Stimulated activated CD8-positive, alpha-beta memory T cell treated with anti-CD3 and anti-CD28 coated beads, Interleukin-7, amount 100 ng/mL, for 1 hour (primary cell): Measurements from ENCODE around the gene CACNA1C.

ENCODE experiments used
- DNase-seq, 2 donors: peaks; one replicate each; pipeline ENCODE4 v3.0.0-alpha.2; 2020; ENCODE audit warnings: low read depth in 2 of 2

CACNA1C gene

DNA sequence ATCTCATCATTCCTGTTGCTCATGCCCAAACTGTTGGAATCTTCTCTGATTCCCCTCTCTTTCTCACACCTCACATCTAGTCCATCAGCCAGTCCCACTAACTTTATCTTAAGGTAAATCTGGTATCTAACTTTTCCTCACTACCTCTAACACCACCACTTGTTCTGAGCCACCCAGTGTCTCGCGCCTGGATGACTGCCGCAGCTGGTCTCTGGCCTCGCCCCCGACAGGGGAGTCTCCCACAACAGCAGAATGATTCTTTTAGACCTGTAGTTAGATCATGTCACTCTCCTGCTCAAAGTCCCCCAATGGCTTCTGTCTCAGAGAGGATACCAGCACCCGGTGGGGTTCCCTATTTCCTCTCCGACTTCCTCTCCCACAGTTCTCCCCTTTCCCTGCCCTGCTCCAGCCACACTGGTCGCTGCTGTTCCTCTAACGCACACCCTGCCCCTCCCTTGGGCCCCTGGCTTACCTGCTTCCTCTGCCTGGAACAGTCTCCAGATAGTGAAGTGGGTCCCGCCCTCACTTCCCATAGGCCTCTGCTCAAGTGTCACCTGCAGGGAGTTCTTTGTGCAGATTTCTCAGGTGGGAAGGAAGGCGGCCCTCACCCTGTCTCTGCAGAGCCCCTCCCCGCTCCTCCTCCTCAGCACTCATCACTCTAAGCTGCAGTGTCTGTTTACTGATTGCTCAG lies 403.5 kb downstream of the CACNA1C start:
- DNase-seq: no peak

DNA sequence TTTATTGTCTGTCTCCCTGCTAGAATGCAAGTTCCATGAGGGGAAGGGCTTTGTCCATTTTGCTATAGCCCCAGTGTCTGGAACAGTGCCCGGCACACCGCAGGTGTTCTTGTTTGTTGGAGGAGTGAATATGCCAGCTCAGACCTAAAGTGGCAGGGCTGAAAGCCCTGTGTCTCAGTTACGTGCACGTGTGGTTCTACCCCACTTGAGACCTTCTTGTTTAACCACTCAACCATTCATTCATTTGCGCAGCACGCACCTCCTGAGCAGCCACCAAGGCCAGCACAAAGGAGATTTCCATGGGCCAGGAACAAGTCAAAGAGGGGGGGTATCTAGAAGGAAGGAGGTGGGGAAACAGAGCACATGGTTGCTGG lies 404.0 kb downstream of the CACNA1C start:
- DNase-seq: no peak

DNA sequence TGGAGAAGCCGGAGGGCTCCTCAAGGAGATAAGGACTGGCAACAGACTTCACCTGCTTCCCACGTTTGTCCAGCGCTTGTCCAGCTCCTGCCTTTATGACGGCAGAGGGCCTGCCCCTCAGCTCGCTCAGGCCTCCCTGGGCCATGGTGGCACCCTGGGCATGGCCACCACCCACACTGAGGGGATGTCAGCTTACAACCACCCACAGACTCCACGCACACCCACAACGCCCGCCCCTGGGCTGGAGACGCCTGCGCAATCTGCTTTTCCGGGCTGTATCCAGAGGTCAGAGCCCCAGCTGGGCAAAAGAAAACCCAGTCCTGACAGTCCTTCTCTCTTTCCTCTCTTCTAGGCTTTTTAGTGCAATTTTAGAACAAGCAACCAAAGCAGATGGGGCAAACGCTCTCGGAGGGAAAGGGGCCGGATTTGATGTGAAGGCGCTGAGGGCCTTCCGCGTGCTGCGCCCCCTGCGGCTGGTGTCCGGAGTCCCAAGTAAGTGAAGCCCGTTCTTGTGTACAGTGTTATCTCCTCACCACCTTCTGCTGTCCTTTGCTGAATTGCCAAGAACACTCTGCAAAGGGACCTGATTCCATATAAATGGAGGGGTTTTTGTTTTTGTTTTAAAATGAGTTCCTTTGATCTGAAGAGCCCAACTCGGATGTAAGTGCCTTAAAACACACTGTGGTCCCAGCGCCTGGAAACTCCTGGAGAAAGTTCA lies 404.6 kb downstream of the CACNA1C start:
- no peak for DNase-seq

DNA sequence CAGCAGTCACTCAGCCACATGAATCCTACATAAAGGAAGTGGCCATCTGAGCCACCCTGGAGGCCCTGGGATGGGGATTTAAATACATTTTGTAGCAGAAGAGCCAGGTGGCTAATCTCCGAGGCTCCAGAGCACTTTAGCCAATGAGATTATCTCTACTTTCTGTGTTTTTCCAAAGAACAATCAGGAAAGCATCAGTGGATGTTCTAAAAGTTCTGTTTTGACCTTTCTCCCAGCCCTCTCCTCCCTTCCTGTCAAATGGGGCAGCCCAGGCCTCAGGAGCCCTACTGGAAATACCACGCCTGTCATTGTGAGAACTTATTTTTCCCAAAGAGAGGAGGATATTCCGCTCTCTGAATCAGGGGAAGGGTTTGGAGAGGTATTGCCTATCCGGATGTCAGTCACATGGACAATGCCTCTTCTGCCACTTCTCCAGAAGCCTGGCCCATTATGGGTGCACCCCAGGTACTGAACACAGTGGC lies 405.2 kb downstream of the CACNA1C start:
- DNase-seq: no peak

- no peak for DNase-seq
These were observed 407.4 kb downstream of the CACNA1C start for GRCh38 chr12:2460051-2460670.

DNA sequence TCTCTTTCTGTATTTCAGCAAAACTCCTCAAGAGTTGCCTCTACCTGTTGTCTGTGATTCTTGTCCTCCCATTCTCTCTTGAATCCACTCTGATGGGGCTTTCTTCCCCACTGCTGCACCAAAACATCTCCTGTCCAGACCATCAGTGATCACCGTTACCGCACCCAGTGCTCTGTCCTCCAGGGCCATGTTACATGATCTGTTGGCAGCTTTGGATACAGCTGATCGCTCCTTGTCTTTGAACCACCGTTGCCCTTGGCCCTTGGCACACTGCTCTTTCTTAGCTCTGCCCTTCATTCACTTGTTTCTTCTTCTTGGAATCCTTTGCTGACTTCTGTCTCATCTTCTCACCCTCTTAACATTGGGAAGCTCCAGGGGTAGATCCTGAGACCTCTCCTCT lies 408.3 kb downstream of the CACNA1C start:
- DNase-seq: no peak

DNA sequence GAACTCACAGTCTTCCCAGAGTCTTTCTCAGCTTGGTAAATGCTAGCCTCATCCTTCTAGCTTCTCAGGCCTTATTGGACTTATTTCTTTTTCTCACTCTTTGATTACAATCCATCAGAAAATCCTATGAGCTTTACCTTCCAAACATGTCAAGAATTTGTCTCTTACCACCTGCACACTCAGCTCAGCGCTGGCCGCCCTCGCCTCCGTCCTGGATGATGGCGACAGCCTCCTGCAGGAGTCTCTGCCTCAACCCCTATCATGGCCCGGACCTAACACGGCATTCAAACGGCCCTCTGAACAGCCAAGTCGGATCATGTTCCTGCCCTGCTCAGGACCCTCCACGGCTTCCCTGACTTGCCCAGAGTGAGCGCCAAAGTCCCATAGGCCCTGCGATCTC lies 408.9 kb downstream of the CACNA1C start:
- no peak for DNase-seq

- DNase-seq: no peak
These were observed 409.3 kb downstream of the CACNA1C start for GRCh38 chr12:2462087-2462486.

GRCh38 chr12:2463719-2464118 lies 410.9 kb downstream of the CACNA1C start:
- DNase-seq: no peak

DNA sequence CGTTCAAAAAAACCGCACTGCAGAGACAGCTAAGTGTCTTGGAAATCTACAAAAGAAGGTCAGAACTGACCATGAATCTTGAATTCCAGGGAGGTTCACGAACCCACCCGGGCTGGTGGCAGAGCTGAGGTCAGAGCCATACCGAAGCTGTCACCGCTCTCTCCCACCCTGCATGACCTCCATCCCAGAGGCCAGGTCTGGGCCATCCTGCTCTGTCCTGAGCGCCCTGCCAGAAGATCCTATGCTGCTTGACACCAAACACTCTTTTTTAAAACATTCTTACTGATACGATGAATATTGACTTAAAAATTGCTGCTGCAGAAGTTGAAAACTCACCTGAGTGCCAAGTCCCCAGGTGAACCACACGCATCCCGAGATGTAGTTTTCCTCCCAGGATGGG lies 412.9 kb downstream of the CACNA1C start:
- no peak for DNase-seq

DNA sequence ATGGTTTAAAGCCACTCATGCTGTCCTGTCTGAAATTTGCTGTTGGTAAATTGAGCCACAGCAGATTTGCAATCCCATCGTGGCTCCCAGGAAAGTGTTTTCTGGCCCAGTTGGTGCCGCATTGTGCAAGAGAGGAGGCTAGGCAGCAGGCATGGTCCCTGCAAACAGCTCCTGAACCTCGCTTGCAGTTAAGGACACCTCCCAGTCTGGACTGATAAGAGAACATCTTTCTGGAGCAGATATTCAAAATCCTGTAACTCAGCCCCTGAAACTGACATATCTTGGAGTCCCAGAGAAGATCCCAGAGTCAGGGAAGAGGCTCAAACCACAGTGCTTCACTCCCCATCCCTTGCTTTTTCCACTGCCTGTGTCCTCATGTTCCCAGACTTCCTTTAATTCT lies 413.4 kb downstream of the CACNA1C start:
- no peak for DNase-seq

DNA sequence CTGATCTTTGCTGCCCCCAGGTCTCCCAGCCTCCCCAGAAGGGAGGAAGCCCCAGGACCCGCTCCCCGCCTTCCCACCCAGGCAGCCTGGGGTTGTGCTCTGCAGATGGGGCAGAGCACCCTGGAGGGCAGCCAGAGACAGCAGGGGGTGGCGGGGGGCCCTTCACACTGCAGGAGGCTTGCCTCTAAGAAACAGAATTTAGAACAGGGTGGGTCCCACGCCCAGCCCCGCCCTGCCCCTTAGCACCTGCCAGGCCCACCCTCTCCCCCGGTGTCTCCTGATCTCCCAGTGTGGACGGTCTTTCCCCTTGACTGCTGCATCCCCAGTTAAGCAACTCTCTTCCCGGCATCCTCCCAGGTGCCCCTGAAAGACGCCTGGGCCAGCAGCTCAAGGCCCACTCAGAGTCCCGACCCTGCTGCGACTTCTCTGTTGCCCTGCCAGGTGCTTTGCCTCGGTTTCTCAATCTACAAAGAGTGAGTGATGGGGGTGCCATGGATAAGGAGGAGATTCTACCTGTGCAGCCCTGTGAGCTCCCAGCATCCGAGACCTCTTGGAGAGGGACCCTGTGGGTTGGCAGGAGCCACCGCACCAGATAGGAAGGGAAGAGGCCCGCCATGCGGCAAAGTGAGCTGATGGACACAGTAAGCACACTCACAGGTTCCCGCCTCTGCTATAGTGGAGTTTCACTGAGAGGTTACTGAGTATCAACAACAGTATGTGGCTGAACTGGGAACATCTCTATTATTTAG lies 414.8 kb downstream of the CACNA1C start:
- DNase-seq: no peak

DNA sequence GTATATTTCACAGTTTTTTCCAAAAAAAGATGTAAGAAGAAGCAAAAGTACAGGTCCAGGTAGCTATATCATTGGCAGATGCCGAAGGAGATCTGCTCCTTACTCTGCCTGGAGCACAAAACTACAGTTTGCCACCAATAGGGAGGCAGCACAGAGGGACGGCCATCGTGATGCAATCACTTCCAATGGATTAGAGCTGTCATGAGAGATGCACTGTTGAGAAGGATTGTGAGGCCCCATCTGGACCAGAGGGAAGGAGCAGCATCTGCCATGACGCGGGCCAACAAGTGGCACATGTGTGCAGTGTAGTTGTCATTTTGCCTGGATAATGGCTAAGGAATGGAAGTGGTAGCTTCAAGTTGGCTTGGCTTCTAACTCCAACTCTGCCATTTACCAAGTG lies 423.2 kb downstream of the CACNA1C start:
- no peak for DNase-seq

- DNase-seq: no peak
These were observed 424.4 kb downstream of the CACNA1C start for GRCh38 chr12:2477009-2477766.

- no peak for DNase-seq
These were observed 427.2 kb downstream of the CACNA1C start for GRCh38 chr12:2479851-2480535.

DNA sequence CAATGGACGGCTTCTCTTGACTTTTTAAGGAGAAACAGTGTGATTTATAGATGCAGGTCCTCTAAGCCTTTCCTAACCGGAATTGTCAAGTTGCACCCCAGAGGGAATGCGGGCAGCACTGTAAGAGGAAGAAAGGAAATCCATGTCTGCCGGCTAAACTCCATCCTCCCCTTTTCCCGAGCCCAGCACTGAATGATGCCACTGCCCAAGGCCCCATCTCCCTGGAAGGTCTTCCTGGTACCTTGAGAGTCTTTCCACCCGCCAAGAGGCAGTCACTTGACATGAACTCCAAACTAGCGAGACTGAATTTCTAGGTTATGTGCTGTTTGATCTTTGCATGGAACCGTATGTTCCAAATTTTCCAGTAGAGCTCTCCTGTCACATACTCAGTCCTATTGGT lies 428.6 kb downstream of the CACNA1C start:
- no peak for DNase-seq

- no peak for DNase-seq
These were observed 429.2 kb downstream of the CACNA1C start for GRCh38 chr12:2481951-2482350.

- DNase-seq: no peak
These were observed 430.3 kb downstream of the CACNA1C start for GRCh38 chr12:2482938-2483660.

- DNase-seq: no peak
These were observed 430.9 kb downstream of the CACNA1C start for GRCh38 chr12:2483713-2484112.

- no peak for DNase-seq
These were observed 431.5 kb downstream of the CACNA1C start for GRCh38 chr12:2484141-2484776.
